Activated CD8-positive, alpha-beta memory T cell treated with anti-CD3 and anti-CD28 coated beads for 4 hours (primary cell): ENCODE measurements around the gene DHX57.
"Not testable (repeated sequence)": the region's sequence is repeated elsewhere in the genome, so short reads cannot be mapped to it uniquely, and the experiment has no call there.

Experiments
- DNase-seq, 2 donors: peaks; one replicate each; pipeline ENCODE4 v3.0.0-alpha.2; 2020; ENCODE audit warnings: low read depth in 2 of 2

Gene DHX57

DNA sequence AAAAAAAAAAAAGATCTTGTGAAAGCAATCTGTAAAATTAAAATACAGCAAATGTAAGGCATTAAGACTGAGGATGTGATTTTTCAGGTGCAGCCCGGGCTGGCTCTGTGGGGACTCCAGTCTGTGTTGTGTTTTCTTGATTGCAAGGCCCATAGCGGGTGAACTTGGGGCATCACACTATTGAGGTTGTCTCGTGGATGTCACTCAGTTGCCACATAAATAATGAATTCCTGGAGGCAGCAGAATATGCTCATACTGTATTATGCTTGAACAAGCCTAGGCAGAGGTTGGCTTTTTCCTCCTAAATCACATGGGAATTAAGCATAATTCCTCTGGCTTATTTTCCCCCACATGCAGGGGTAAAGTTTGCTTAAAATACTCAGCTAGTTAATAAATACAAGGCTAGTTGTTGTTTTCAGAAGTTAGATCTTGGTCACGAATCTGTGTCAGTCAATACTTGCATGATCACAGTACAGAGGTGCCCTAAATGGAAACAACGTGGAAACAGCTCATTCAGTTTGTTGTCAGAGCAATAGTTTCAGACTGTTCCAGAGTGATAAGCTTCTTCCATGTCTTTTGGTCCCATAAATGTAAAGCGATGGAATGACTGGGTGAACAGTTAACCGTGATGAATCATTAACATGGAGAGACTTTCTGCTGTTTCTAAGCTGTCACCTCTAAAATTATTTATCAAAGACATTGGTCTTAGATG is 81.3 kb downstream of the DHX57 start:
- DNase-seq: no peak

DNA sequence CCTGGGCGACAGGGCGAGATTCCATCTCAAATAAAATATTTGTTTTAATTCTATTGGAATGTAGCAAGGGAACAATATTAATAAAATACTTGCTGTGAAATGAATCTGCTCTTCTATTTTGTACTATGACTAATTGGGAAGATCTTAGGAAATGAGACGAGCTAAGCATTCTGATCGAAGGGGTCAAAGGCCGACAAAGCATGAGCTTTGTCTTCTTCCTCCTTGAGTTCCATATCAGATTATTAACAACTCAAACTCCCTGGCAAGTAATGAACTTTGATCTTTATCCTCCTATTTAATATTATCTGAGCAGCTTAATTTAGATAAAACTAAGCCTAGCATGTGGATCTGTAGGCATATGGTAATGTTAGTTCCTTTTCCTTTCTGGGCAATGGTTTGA is 82.2 kb downstream of the DHX57 start:
- no peak for DNase-seq

DNA sequence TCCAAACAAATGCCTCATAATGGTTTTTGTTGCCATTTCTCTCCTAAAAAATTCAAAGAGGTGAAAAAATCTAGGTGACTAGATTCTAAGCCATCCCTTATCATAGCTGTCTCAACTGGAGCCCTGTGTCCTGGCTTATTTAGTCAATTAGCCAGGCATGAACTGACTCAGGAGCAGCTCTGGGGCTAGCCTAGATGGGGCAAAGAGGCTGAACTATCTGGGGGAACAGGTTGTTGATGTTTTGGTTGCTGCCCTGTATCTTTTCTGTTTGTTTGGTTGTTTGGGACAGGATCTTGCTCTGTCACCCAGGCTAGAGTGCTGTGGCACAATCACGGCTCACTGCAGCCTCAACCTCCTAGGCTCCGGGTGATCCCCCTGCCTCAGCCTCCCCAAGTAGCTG is 83.0 kb downstream of the DHX57 start:
- no peak for DNase-seq

DNA sequence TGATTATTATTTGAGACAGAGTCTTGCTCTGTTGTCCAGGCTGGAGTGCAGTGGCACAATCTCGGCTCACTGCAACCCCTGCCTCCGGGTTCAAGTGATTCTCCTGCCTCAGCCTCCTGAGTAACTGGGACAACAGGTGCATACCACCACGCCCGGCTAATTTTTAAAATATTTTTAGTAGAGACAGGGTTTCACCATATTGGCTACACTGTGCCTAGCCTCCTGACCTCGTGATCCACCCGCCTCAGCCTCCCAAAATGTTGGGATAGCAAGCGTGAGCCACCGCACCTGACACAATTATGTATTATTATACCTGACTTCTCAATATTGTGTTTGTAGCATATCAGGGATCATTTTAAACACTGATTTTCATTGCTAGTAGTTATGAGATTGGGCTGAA is 83.4 kb downstream of the DHX57 start:
- DNase-seq: not testable (repeated sequence)

DNA sequence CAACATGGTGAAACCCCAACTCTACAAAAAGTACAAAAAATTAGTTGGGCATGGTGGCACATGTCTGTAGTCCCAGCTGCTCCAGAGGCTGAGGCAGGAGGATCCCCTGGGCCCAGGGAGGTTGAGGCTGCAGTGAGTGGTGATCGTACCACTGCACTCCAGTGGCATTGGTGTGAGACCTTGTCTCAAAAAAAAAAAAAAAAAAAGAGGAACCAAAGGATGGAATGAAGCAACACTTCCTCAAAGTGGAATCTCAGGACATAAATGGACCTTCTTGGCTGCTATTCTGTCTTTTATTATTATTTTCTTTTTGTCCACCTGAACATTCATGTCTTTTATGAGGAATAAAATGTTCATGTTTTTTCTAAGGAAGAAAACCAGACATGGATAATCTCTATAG is 84.0 kb downstream of the DHX57 start:
- DNase-seq: no peak

DNA sequence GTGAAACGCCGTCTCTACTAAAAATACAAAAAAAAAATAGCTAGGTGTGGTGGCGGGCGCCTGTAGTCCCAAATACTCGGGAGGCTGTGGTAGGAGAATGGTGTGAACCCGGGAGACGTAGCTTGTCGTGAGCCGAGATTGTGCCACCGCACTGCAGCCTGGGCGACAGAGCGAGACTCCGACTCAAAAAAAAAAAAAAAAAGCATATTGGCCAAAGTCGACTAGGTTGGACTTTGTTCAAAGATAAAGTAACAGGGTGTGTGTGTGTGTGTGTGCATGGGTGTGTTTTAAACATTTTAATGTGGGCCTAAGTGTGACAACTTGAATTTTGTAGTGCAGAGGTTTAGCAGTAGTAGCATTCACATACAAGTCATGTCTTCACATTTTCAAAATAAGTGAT is 86.0 kb downstream of the DHX57 start:
- no peak for DNase-seq

DNA sequence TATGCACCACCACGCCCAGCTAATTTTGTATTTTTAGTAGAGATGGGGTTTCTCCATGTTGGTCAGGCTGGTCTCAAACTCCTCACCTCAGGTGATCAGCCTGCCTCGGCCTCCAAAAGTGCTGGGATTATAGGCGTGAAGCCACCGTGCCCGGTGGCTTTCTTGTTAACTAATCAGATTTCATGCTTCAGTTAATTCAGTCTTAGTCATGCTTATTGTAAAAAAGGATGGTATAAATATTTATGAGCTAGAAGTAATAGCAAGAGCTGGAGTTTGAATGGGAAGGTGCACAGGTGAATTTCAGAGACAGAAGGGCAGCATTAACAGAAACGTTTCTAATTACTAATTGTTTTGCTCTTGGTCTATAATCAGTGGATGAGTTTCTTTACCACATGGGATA is 87.4 kb downstream of the DHX57 start:
- DNase-seq: no peak

DNA sequence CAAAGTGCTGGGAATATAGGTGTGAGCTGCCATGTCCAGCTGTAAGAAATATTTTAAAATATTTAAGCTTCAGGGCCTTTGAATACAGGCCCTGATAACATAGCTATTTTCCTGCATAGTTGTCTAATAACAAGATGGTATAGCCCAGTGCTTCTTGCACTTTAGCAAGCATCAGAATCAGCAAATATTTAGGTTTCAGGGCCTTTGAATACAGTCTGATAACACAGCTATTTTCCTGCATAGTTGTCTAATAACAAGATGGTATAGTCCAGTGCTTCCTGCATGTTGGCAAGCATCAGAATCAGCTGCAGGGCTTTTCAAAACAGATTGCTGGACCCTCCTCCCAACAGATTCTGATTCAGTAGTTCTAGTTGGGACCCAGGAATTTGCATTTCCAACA is 92.1 kb downstream of the DHX57 start:
- DNase-seq: no peak

DNA sequence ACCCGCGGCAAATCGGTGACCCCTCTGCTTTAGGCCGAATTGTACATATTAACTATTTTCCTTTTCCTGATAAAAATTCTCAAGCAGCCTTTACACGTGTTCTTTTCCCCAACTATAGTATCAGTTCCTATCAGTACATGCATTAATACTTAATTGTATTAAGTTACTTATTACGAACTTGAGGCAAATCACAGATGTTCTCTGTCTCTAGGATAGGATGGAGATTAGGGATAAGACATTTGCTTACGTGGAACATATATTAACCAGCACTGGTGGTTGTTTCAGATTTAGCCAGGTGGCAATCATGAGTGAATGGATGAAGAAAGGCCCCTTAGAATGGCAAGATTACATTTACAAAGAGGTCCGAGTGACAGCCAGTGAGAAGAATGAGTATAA is 97.0 kb downstream of the DHX57 start:
- no peak for DNase-seq

DNA sequence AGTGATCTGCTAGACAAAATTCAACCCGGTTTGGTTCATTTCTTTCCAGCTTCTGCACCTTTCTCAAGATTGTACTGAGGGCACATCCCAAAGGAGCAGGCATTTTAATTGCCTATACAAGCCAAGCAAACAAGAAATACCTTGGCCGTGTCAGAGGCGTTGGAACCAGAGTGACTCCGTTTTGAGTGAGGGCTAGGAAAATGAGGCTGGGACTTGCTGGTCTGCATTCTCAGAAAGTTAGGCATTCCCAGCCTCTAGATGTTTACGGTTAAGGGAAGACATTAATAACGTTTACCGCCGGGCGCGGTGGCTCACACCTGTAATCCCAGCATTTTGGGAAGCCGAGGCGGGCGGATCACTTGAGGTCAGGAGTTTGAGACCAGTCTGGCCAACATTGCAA is 99.2 kb downstream of the DHX57 start:
- DNase-seq: no peak

DNA sequence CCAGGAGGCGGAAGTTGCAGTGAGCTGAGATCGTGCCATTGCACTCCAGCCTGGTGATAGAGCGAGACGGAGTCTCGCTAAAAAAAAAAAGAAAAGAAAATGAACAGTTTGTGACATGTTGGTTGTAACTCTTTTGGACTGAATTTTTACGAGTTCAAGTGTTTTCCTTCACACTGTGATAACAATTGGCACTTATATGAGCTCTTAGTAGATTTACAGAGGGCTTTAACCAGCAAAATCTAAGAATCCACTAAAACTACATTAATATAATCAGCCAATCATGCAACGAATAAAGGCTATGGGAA is 99.9 kb downstream of the DHX57 start:
- no peak for DNase-seq

DNA sequence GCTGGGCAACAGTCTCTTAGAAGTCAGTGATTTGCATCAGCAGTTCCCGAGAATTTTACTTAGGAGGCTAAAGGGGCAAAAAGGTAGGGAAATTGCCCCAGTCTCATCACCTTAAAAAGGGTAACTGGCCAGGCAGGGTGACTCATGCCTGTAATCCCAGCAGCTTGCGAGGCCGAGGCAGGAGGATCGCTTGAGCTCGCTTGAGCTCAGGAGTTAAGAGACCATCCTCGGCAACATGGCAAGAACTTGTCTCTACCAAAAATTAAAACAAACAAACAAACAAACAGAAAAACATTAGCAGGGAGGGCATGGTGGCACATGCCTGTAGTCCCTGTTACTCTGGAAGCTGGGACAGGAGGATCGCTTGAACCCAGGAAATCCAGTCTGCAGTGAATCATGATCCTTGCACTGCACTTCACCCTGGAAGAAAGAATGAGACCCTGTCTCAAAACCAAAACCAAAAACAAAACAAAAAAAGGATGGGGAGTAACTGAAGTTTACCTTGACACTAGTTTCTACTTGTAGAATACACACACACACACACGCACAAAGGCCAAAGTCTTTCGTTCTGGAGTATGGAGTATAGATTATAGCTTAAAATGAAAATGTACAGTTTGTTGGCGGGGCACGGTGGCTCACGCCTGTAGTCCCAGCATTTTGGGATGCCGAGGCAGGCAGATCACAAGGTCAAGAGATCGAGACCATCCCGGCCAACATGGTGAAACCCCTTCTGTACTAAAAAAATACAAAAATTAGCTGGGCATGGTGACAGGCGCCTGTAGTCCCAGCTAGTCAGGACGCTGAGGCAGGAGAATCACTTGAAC is 100.4 kb downstream of the DHX57 start:
- DNase-seq: no peak

DNA sequence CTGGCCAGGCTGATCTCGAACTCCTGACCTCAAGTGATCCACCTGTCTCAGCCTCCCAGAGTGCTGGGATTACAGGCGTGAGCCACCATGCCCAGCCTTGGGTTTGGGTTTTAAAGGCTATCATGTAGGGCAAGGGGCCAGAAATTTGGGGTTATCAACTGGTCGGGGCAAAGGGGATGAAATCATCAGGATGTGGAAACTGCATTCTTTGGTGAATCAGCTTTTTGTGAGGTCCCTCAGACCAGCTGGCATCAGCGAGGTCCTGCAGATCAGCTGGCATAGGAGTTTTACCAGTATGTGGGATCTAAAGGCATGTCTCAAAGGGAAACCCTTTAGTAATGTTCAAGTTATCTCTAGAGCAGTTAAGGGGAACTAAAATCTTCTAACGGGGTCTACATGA is 104.1 kb downstream of the DHX57 start:
- no peak for DNase-seq

DNA sequence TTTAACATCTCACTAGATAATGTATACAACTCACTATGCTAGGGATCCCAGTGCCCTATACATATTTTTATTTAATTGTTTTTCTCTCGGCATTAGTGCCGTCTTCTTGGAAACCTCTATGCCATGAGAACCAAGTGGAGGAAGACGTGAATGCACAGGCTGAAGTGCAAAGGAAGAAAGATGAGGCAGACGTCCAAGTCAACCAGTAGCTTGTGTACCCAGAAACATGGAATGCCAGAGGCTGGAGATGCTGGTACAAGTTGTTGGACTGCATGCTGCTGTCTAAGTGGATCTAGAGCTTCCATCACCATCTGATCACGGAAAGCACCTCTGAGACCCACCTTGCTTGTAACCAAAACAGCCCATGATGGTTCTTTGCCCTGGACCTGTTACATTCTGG is 110.2 kb downstream of the DHX57 start:
- DNase-seq: no peak

DNA sequence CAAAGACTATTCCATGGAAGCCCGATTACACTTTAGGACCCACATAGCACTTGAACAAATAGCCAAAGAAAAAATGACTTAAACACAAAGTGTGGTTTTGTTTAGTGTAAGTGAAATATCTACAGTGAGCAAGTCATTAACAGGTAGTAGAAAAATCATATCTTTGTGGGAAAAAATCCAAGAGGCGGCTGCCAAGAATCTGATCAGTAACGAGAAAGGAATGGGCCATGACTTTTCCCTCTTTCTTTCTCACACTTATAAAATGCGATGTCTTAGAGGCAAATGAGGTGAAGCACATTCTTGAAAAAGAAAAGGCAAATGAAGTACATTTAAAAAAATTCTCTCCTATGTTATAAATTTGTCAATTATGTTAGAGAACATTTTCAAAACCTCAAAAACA is 110.6 kb downstream of the DHX57 start:
- no peak for DNase-seq

DNA sequence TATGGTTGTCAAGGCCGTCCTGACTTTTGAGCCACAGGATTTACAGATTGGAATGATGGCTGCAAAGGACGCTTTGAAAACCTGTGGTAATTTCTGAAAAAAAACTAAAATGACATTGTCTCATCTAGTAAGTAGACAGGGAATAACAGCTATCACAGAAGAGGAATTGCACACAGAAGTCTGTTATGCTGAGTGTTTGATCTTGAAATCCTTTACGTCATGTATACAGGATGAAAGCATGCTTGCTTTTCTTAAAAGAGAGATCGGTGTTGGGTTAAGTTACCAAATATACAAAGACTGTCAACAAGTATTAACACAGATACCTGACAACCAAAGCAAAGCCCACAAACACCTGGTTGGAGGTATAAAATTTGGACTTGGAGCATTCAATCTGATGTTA is 112.0 kb downstream of the DHX57 start:
- no peak for DNase-seq

DNA sequence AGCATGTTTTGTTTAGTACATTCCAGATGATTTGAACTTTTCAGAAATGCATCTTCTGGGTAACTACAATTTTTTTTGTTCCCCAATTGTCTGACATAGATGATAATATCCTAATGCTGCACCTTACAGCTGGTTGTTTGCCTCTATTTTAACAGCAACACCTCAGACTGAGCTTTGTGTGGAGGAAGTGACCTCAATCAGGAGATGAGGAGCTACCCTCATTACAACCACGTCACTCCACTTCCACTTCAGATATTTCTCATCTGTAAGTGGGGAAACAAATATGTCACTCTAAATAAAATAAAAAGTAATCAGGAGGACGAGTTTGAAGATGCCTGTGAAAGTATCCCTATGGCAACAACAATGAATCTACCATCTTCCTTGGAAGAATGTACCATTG is 112.5 kb downstream of the DHX57 start:
- DNase-seq: no peak

DNA sequence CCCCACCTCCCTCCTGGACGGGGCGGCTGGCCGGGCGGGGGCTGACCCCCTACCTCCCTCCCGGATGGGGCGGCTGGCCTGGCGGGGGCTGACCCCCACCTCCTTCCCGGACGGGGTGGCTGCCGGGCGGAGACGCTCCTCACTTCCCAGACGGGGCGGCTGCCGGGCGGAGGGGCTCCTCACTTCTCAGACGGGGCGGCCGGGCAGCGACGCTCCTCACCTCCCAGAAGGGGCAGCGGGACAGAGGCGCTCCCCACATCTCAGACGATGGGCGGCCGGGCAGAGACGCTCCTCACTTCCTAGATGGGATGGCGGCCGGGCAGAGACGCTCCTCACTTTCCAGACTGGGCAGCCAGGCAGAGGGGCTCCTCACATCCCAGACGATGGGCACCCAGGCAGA is 119.8 kb downstream of the DHX57 start:
- not testable (repeated sequence) for DNase-seq

DNA sequence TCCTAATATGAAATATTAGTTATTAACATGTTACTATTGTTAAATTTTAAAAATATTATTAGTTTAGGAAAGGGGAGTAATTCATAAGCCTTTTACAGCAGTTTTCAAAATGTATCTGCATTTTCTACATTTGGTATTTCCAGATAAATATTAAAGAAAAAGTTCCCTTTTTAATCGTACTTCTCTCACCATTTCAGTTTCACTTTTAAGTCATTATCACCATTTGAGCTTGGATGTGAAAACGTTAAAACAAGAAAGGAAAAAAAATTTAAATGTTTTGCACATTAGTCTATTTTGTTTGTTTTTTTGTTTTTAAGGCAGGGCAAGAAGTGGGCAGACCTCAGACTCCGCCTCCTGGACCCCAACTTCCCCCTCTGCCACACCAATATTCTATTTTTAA is 121.2 kb downstream of the DHX57 start:
- DNase-seq: no peak

DNA sequence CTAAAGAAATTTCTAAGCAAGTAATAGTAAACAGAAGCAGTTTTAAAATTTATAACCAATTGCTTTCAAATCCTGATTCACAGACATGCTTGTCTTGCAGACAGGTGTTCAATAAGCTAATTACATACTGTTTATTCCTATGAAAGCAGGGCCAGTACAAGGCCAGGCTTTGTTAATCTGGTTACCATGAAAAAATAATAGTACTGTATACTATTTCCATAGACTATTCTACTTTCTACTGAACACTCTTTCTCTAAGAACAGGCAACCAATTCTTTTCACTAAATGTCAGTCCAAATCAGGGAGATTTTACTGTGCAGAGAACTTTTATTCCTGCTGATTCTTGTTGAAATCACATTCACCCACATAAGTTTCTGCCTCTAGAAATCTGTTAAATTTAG is 121.7 kb downstream of the DHX57 start:
- DNase-seq: no peak

DNA sequence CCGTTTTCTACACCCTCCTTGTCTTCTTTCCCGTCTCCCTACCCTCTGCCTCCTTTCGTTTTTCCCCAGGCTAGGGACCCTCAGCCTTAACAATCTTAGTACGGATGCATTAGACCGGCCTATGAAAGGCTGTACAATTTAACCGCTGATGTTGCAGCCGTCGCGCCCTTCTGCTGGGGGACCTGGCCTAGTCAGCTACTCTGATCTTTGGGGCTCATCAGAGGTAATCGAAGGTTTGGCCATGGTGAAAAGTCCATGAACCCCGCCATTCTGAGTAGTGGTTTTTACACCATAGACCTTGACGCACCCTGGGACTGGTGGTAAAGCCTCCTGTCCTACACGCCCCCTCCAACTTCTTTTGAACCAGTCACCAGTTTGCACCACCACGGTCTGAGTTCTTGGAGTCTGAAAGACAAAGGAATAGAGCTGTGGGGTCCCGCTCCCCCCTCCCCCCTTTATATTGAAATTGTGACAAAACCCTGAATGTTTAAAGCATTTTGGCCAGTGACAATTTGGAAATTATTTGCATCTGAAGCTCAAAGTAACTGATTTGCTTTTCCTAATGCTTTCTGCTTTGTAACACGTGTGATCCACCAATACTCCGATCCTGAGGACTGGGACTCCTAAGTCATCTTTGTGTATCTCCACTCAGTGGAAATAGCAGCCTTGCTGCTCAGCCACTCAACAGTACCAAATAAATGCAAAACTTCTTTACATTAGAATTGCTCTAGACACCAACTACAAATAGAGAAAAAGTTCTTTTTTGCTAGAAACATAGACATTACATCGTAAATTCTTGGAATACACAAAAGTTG is 123.9 kb downstream of the DHX57 start:
- DNase-seq: peak in 1 of 2 donors; percentile 18

DNA sequence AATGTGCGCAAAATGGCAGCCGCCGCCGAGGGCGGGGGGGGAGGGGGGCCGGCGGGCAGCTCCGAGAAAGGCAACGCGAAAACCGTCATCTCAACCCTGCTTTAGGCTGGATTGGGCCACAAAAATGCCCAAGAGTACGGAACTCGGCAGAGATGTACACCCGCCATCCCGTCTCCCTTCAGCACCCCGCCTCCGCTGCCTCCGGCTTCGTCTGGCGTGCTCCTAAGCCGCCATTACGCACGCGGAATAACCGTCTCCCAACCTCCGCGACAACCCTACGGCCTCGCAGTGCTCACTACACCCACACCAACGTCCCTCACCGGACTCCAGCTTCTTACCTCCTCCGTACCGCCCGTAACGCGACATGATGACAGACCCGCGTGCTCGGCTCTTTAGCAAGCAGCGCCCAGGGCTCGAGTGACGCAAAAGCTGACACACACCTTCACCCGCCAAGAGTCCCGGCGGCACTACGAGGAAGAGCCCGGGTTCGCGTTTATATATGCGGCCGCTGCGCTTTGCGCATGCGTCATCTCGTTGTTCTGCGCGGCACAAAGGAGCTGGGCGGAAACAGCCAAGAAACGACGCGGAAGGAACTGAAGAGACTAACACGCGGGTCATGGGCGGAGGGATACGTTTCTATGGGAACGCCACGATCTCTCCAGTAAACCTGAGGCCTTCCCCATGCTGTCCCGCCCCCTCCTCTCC is 124.7 kb downstream of the DHX57 start, which contains the start of gene SRSF7:
SRSF7 (minus strand) TSS at position 471 of the 705 bp plus-strand sequence; CDS start at position 366, 105 bp downstream.
- DNase-seq: peak; percentile 94 to 96
